Body of pancreas (tissue), 4 donors: ENCODE measurements around the gene EPHB1.

Experiments used
- CTCF ChIP-seq, 7 experiments: fragments of 450-650 bp in 4 of 7; fragments of 200-600 bp in 3 of 7; sonication (generic) in 3 of 7; IDR thresholded peaks; one replicate each; pipeline ENCODE4 v1.5.1; 2016 to 2019; ENCODE audit warnings: antibody characterized with exemption in 7 of 7
- POLR2A ChIP-seq, 3 donors: fragments of 450-650 bp; IDR thresholded peaks; one replicate each; pipeline ENCODE4 v1.6.1; 2016; ENCODE audit warnings: antibody characterized with exemption in 3 of 3, mild to moderate bottlenecking in 2 of 3

GRCh38 chr3:134993011-134993410 is 198.0 kb downstream of the EPHB1 start:
- no peak for TF ChIP-seq POLR2A (IDR thresholded peaks at IDR 0.05)
- no peak for TF ChIP-seq CTCF (IDR thresholded peaks at IDR 0.05)
